ENCODE data around the gene MRNIP. TPM values are rescaled to one million over a fixed set of nuclear protein-coding genes. Genes with fewer than 3 reads are reported as not detected.

Gene MRNIP
- total RNA-seq, 3 donors from 2014 or later (not counting 1 experiment from before 2014, with no cell fraction given), result 19.7 to 40.2 (median 25.4) TPM

- H3K27me3 ChIP-seq (ENCODE audit: control insufficient read depth, insufficient read depth, low read length), result no peaks in the 10 kb centered on the region
- H3K4me1 Mint-ChIP-seq, result peaks cover 38 to 57% of the 10 kb centered on the region in 2 donors
- peak overlapping the region; percentile 97 to 98 for H3K27ac Mint-ChIP-seq
- H3K9me3 ChIP-seq (ENCODE audit: control insufficient read depth, insufficient read depth, low read length), result no peaks in the 10 kb centered on the region
- peaks cover 64% of the 10 kb centered on the region for H3K4me1 ChIP-seq (ENCODE audit: control insufficient read depth, insufficient read depth, low read length)
- no peak for TF ChIP-seq CTCF (IDR thresholded peaks at IDR 0.05)
- intact Hi-C loops (cut with micrococcal nuclease), result loop anchor here (1.0 to 2.0 kb wide), 2 partner anchors 9 to 13 kb away; partner anchors contain the start of gene MGAT4B
- H3K9me3 Mint-ChIP-seq, result no peaks in the 10 kb centered on the region
- H3K27me3 Mint-ChIP-seq (ENCODE audit: low read depth in 2 of 2), result peaks cover 0 to 3% of the 10 kb centered on the region in 2 donors
- DNase-seq (peak in 1 of 2 donors; percentile 45), ATAC-seq (no peak)
- H3K4me3 ChIP-seq (ENCODE audit: low read length), result peak overlapping the region; percentile 96
- WGBS (ENCODE audit: insufficient coverage), result 52% methylated on average over 12 of the region's 12 CpGs
- peaks cover 7% of the 10 kb centered on the region for H3K36me3 Mint-ChIP-seq
- peak overlapping the region; percentile 84 for H3K4me3 Mint-ChIP-seq
- H3K36me3 ChIP-seq (ENCODE audit: control insufficient read depth, insufficient read depth, low read length), result peaks cover 20% of the 10 kb centered on the region
- peak overlapping the region; percentile 100 for H3K27ac ChIP-seq (ENCODE audit: low read length)
Observed at GRCh38 chr5:179820127-179820482, 38.5 kb downstream of the MRNIP start.

GRCh38 chr5:179819296-179820126, 39.1 kb downstream of the MRNIP start:
- peak overlapping the region; percentile 50 for H3K4me3 ChIP-seq (ENCODE audit: low read length)
- peaks cover 14% of the 10 kb centered on the region for H3K36me3 ChIP-seq (ENCODE audit: control insufficient read depth, insufficient read depth, low read length)
- TF ChIP-seq CTCF (IDR thresholded peaks at IDR 0.05), result no peak
- ATAC-seq (peak; percentile 15 to 34 (median 26)), DNase-seq (peak; percentile 65 to 71)
- H3K36me3 Mint-ChIP-seq, result peaks cover 2% of the 10 kb centered on the region
- intact Hi-C loops (cut with micrococcal nuclease), result loop anchor here (1.0 to 2.0 kb wide), 4 partner anchors 8 to 196 kb away; partner anchors contain the start of genes HNRNPH1, MAML1 and MGAT4B
- no peaks in the 10 kb centered on the region for H3K27me3 ChIP-seq (ENCODE audit: control insufficient read depth, insufficient read depth, low read length)
- H3K4me1 ChIP-seq (ENCODE audit: control insufficient read depth, insufficient read depth, low read length), result peaks cover 64% of the 10 kb centered on the region
- no peaks in the 10 kb centered on the region for H3K9me3 Mint-ChIP-seq
- H3K27me3 Mint-ChIP-seq (ENCODE audit: low read depth in 2 of 2), result peaks cover 0 to 3% of the 10 kb centered on the region in 2 donors
- H3K4me3 Mint-ChIP-seq, result peak overlapping the region; percentile 84
- peak overlapping the region; percentile 100 for H3K27ac ChIP-seq (ENCODE audit: low read length)
- no peaks in the 10 kb centered on the region for H3K9me3 ChIP-seq (ENCODE audit: control insufficient read depth, insufficient read depth, low read length)
- peak overlapping the region; percentile 97 to 98 for H3K27ac Mint-ChIP-seq
- 29% methylated on average over 23 of the region's 26 CpGs for WGBS (ENCODE audit: insufficient coverage)
- peaks cover 34 to 51% of the 10 kb centered on the region in 2 donors for H3K4me1 Mint-ChIP-seq

- Mint-ChIP-seq H3K27me3 (ENCODE audit: low read depth in 2 of 2) (peaks cover 0 to 3% of the 10 kb centered on the region in 2 donors), H3K27ac (peak overlapping the region; percentile 97 to 98), H3K4me1 (peaks cover 28 to 45% of the 10 kb centered on the region in 2 donors), H3K9me3 (no peaks in the 10 kb centered on the region), H3K36me3 (no peaks in the 10 kb centered on the region), H3K4me3 (peak overlapping the region; percentile 88)
- DNase-seq (peak; percentile 95 to 98), ATAC-seq (peak; percentile 59 to 81 (median 72))
- Histone ChIP-seq H3K27me3 (ENCODE audit: control insufficient read depth, insufficient read depth, low read length) (no peaks in the 10 kb centered on the region), H3K36me3 (ENCODE audit: control insufficient read depth, insufficient read depth, low read length) (peaks cover 7% of the 10 kb centered on the region), H3K27ac (ENCODE audit: low read length) (peak overlapping the region; percentile 100), H3K4me3 (ENCODE audit: low read length) (peak overlapping the region; percentile 50), H3K9me3 (ENCODE audit: control insufficient read depth, insufficient read depth, low read length) (no peaks in the 10 kb centered on the region), H3K4me1 (ENCODE audit: control insufficient read depth, insufficient read depth, low read length) (peaks cover 62% of the 10 kb centered on the region)
- 2% methylated on average over 35 of the region's 35 CpGs for WGBS (ENCODE audit: insufficient coverage)
- intact Hi-C loops (cut with micrococcal nuclease), result loop anchor here (1.0 kb wide), 2 partner anchors 87 to 196 kb away; partner anchors contain the start of genes HNRNPH1 and MAML1
- no peak for TF ChIP-seq CTCF (IDR thresholded peaks at IDR 0.05)
Observed at GRCh38 chr5:179818746-179819295, 39.8 kb downstream of the MRNIP start.
